Right ventricle myocardium inferior (tissue), 1 donor: ENCODE data around the gene ERICH6. TPM values are rescaled to one million over a fixed set of nuclear protein-coding genes. Genes with fewer than 3 reads are reported as not detected.

Source experiments
- ATAC-seq: fragments of 200-7000 bp; cut with Tn5 transposase; one replicate; pipeline ENCODE4 v1.9.1; 2020; ENCODE audit warnings: mild to moderate bottlenecking, moderate library complexity
- DNase-seq: peaks from one replicate; pipeline ENCODE4 v3.0.0; 2021; ENCODE audit errors: missing footprints
- intact Hi-C: fragments of 100-400 bp; cut with DNase I; formaldehyde crosslinking; loops from one replicate; pipeline ENCODE4 v1.11.0; 2022
- total RNA-seq: library from RNA; stranded (reverse); fragmentation: NEBNext Ultra II Directional; extraction: Animal tissue kit (Norgen Biotek cat#: 25700); gene quantifications from one replicate; pipeline ENCODE4 v1.2.1, GENCODE V29; 2021
- donor health status: DM: no; HTN: yes; CAD: no; lungs with severe emphysema.

ERICH6 gene
- total RNA-seq, 1 donor from 2014 or later: not detected

DNA sequence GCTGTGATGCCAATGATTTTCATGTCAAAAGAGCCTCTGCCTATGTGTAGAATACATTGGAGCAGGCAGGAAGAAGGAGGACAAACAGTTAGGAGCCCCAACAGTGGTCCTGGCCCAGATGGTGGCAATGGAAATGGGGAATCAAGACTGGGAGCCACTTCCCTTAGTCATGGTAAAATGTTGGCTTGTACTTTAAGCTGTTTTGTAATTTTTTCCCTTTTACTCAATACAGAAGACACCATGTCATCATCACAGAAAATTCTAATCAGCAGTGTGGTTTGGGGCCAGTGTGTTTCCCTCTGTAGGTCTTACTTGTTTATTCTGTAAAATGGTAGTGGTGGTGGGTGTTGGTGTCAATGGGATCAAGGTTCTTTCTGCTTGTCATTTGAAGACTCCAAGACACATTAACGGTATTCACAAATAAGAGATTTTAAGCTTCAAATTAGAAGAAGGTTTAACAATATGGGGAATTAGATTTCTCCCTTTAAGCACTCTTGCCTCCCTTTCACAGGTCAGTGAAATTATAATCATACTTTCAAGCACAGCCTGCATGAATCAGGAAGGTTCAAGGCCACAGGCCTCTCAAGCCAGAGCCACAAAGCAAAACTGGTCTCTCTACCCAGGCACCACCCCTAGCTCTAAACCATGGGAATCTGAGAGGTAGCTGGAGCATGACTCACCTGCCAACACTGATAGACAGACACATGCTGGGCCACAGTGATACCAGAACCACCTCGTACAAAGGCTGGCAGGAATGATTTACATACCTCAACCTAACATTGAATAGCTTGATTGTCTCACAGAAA, 34.4 kb upstream of the ERICH6 start:
- intact Hi-C loops: no loop called here
- no peak for DNase-seq

DNA sequence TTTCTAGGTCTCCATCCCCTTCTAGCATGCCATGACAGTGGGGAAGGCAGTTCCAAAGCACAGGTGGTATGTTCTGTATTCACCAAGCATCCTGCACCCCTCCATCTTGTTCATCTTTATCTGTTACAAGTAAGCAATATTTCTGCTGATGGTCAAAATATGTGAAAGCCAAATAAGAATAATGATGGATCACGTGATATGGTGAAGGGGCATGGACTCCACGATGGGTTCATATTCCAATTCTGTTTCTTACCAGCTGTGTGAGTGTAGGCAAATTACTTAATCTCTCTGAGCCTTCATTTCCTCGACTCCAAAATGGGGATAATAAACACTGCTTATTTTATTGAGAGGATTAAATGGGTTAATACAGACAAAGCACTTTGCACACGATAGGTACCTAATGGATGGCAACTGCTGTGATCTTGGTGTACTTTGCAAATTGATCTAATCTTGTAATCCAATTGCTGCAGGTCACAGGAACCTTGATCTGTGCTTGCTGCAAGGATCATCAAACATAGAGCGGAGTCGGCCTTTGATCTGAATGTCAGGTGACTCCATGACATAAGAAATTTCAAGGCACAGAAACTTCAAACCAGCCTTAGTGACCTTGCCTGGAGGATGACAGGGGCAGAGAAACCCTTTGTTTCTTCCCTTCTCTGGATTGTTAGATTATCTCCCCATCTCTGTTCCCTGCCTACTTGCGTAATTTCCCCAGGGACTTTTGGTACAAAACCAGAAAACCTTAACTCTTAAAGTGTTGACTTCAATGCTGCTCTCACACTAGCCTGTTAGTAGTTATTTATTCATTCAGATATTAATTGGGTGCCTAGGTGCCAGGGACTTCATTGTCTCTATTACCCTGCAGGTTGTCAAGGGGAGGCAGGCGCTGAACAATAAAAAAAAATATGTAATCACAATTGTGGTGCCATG, 33.4 kb upstream of the ERICH6 start:
- intact Hi-C loops: no loop called here
- ATAC-seq (no peak), DNase-seq (no peak)

More for the DNA sequence above, 34.4 kb upstream of the ERICH6 start:
- ATAC-seq: no peak

DNA sequence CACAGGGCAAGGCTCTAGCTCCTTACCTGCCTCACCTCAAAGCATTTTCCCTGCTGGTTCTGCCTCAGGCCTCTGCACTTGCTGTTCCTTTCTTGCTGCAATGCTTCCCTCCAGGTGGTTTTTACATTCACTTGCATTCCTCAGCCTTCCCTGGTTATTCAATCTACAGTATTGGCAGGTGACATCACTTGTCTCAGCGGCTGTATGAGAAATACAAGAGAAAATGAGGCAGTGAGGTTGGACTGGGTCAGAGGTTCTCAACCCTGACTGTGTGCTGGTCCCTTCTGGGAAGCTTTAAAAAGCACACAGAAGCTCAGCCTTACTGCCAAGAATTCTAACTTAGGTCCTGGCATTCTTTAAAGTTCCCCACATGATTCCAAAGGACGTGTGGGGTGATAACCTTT, 32.6 kb upstream of the ERICH6 start:
- intact Hi-C loops: no loop called here
- ATAC-seq: peak; percentile 58

DNA sequence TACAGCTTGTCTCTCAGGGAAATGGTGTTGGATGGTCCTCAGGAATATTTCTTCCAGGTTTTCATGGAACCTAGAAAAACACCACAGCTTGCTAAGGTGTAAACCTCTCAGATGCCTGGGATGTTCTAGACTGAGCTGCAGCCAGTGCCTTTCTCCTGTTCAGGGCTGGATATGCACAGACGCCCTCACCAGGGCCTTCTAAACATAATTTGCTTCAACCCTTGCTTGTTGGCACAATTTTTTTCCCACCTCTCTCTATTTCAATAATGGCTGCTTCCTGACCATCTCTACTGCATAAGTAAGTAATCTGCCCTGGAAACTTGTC, 31.0 kb upstream of the ERICH6 start:
- DNase-seq: no peak
- intact Hi-C loops: no loop called here
- no peak for ATAC-seq

More for the DNA sequence above, 32.6 kb upstream of the ERICH6 start:
- DNase-seq: no peak

DNA sequence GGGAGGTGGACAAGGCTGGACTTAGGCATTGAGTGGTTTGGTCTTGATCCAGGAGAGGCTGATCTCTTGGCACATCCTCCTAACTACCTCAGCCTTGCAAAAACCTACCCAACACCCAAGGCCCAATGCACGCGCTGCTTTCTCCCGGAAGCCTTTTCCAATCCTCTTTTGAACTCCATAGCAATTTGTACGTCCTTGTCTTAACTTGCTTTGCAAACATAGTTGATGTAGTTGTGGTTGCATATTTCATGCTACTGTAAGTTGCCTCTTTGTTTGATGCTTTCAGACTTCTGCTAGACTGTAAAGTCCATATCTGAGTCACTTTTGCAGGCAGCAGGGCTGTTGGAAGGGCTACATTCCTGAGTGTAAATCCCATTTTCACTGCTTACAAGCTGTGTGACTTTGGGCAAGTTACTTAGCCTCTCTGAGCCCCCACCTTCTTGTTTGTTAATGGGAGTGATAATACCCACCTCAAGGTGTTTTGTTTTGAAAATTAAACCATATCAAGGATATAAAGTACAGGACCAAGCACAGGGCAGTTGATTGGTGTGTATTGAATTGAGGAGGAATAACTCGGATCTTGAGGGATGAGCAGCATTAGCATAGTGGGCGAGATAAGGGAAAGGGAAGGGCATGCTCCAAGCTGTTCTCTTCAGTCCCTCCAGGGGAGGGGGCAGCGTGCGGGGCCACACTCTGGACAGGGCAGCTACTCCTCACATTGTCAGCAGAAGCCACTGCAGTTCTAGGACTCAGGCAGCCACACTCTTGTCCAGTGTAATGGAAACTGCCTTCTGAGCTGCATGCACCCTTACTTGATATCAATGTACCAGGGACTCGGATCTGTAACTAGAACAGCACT, 30.4 kb upstream of the ERICH6 start:
- intact Hi-C loops: no loop called here
- DNase-seq (no peak), ATAC-seq (peak; percentile 17)

DNA sequence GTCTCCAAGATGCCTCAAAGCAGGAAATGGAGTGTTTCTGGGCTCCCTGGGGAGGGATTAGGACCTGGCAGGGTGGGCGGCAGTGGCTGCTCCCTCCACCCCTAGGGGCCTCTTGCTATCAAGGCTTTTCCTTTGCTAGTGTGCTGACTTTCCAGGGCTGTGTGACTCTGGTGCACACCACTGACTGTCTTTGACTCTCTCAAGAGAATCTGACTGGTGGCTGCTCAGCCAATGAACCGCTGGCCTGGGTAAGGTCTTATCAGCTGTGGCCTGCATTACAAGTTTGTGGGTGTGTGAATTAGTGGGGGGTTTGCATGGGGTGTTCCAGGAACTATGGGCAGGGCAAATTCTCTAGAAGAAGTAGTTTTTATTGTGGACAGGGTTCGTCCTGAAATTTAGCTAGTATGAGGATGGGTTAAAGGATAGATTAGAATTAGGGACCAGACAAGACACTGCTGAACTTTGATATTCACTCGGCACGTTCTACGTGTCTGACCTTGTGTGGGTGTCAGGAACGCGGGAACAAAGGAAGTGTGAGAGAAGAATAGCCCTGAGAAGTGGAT, 29.7 kb upstream of the ERICH6 start:
- intact Hi-C loops: no loop called here
- peak; percentile 30 for ATAC-seq
- DNase-seq: no peak

DNA sequence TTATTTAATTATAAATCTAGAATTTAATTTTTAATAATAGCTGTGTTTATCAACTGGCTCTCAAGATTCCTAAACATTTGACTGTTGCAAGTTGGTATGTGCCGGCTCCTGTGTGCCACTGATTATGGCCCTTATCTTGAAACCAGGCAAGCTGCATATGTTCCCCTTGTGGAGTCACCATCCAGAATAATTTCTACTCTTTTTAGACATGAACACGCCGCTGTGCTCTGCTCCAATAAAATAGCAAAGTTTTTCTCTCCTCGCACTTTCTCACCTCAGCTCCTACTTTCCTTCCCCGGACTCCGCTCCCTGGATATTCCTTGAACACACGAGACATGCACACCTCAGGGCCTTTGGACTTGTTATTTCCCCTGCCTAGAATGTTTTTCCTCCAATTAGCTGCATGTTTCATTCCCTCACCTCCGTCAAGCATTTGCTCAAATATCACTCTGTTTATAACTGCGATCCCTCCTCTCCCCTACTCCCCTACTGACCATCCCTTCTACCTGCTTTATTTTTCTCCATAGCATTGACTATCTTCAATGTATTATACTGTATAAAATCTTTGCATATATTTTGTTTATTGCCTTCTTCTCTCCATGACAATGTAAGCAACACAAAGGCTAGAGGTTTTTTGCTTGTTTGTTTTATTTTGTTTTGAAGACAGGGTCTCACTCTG, 26.1 kb upstream of the ERICH6 start:
- intact Hi-C loops: loop anchor here (5.0 kb wide), 1 partner anchor 122 kb away; no protein-coding TSS in a partner anchor
- ATAC-seq (no peak), DNase-seq (no peak)

DNA sequence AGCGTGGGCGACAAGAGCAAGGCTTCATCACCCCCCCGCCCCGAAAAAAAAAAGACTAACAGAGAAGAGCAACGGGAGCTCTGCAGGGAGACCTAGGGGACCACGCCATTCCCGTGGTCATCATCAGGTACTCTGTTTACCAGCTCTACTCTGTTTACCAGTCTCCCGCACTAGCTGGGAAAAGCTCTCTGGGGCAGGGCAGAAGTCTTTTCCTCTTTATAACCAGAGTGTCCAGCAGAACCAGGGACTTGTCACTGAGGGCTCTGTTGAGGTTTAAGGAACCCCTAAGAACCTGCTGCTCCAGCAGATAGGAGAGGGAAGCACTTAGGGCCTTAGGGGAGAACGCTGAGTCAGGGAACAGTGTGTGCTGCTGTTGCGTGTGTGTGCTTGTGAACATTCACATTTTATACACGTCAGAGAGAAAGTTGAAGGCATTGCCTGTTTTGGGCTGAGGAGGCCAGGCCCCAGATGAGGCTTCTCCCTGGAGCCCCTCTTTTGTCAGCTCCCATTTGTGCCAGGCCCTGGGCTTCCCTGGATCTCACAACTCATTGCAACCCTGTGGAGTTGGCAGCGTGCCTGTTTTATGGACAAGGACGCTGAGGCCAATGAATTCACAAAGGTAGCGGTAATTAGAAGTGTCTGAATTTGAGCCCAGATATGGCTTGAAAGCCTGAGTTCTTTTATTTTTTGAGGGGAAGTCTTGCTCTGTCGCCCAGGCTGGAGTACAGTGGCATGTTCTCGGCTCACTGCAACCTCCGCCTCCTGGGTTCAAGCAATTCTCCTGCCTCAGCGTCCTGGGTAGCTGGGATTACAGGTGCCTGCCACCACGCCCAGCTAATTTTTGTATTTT, 24.2 kb upstream of the ERICH6 start:
- ATAC-seq (peak; percentile 85), DNase-seq (peak; percentile 70)
- intact Hi-C loops: loop anchor here (5.0 kb wide), 1 partner anchor 124 kb away; no protein-coding TSS in a partner anchor

DNA sequence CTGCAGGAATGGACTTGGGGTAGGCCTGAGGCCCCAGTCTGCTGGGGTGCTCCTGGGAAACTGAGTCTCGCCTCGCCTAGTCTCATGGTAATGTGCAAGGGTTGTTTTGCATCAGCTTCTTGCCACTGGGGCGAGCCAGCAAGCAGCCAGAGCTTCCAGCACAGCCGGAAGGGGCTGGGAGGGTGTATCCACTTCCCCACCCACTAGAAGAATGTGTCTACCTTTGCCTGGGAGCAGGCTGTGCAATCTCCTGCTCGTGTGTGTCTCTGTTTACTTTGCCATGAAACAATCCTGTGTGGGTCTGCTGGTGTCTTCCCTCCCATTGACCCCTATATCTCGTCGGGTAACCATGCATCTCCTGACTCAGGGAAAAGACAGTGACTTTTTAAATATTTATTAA, 21.8 kb upstream of the ERICH6 start:
- intact Hi-C loops: loop anchor here (5.0 kb wide), 1 partner anchor 127 kb away; no protein-coding TSS in a partner anchor
- ATAC-seq: no peak
- no peak for DNase-seq

DNA sequence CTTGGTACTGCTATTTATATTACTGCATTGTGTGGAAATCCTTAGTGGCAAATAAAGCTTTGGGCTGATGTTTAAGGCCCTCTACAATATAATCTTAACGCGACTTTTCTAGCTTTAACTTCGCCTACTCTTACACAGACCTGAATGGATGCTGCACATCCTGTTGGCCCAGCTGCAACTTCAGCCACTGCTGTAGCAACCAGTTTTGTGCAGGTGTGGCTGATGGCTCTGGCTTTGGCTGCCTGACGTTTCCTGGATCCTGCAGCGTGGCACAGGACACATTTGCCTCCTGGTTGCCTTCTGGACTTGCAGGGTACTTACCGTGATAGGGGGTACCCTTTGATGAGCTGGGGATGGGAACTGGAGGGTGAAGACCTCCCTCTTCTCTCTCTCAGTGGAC, 20.2 kb upstream of the ERICH6 start:
- intact Hi-C loops: loop anchor here (5.0 kb wide), 1 partner anchor 38 kb away; the partner anchor contains the start of gene SIAH2
- no peak for DNase-seq
- no peak for ATAC-seq

DNA sequence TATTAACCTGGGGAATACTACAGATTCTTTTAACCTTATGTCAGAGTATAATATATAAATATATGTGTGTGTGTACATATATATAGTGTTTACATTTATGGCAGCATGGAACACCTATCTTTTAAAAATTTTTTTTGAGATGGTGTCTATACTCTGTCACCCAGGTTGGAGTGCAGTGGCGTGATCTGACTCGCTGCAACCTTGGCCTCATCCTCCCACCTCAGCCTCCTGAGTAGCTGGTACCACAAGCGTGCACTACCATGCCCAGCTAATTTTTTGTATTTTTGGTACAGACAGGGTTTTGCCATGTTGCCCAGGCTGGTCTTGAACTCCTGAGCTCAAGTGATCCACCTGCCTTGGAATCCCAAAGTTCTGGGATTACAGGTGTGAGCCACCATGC, 18.5 kb upstream of the ERICH6 start:
- no peak for ATAC-seq
- intact Hi-C loops: loop anchor here (5.0 kb wide), 1 partner anchor 40 kb away; the partner anchor contains the start of gene SIAH2
- DNase-seq: no peak

DNA sequence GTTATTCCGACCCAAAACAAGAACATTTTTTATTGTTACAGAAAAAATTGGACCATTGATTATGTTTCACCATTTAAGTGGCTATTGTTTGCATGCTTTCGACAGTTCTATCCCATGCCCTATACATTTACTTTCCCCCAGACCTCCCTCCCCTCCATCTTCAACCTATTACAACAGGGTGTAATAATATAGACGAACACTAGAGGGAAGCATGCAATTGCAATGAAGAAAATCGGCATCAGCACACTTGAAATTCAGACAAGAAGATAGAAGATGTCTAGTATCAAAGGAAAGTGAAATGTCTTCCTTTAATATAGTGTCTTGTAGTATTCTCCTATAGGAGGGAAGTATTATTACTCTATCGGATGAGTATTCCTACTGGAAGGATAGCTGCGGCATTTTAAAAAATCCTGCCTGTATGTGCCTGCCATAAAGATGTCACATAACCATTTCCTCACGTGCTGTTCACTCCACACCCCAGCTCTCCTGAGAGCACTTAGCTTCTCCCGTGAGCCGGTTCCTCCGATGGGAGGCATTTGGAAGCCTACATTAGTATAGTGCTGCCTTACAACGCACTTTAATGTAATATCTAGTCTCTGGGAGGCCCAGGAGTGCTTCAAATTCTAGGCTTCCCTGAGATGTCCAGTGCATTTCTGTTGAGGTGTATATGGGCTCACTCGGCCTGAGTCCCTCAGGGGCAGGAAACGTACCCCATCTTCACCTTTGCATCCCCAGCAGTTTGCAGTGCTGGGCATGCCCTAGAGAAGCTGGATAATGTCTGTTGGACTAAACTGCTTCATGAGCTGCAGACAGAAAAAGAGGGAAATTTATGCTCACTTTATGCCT, 17.8 kb upstream of the ERICH6 start:
- ATAC-seq (peak; percentile 70), DNase-seq (no peak)
- intact Hi-C loops: loop anchor here (1.0 to 5.0 kb wide), 3 partner anchors 41 to 425 kb away; partner anchors contain the start of gene SIAH2

DNA sequence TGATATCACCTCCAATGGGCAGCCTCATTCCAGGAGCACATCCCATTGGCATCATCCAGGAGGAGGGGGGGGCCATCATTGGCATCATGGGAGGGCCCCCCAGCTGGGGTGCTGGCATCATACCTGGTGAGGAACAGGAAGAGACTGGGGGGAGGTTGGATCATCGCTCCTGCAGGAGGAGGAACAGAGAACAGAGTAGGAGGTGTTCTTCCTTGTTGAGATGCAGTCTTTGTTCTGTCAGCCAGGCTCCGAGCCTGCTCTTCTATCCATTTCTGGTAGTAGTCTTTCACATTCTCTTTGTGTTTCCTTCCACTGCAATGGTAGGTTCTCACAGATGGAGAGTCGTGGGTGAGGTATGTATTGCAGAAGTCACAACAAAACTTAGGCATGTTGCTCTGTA, 16.7 kb upstream of the ERICH6 start:
- intact Hi-C loops: loop anchor here (2.0 to 5.0 kb wide), 2 partner anchors 42 to 426 kb away; partner anchors contain the start of gene SIAH2
- DNase-seq (no peak), ATAC-seq (no peak)

DNA sequence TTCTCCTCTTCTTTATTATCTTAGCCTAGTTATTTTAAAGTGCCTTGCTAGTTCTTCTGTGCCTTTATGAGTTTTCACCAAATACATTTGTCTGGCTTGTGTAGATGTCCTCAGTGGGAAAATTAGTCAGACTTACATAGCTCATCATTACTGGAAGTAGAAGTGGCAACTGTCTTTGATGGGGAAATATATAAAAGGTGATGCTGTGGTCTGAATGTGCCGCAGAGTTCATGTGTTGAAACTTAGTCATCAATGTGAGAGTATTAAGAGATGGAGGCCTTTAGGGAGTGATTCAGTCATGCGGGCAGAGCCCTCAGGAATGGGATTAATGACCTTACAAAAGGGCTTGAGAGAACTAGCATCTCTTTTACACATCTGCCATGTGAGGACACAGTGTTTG, 6.4 kb upstream of the ERICH6 start:
- no peak for ATAC-seq
- intact Hi-C loops: no loop called here

DNA sequence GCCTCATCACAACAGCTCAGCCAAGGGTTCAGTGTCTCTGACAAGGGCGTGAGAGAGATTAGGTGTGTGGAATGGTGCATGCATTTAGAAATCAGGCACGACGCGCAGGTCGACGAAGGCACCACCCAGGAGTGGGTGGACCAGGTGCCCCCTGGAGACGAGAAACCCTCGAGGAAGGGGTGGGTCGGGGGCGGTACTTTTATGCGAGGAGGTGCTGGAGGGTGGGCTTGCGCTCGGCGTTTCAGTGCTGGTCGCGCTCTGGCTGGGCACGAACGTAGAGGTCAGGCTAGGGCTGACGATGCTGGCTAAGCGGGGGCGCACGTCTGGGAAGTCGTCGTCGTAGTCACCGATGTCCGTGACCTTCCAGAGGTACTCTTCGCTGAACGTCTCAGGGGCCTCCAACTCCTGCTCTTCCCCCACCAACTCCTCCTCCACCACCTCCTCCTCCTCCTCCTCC, 393 bp downstream of the ERICH6 start:
- DNase-seq: peak; percentile 75
- intact Hi-C loops: loop anchor here (2.0 to 5.0 kb wide), 2 partner anchors 101 to 157 kb away; partner anchors contain the start of genes EIF2A, SELENOT and SERP1

More for the DNA sequence above, 6.4 kb upstream of the ERICH6 start:
- no peak for DNase-seq

More for the DNA sequence above, 393 bp downstream of the ERICH6 start:
- peak; percentile 27 for ATAC-seq
